ENCODE measurements around the gene CKMT2. TPM values are rescaled to one million over a fixed set of nuclear protein-coding genes. Genes with fewer than 3 reads are reported as not detected.

The CKMT2 gene
- total RNA-seq, 1 experiment from 2014 or later, result not detected

DNA sequence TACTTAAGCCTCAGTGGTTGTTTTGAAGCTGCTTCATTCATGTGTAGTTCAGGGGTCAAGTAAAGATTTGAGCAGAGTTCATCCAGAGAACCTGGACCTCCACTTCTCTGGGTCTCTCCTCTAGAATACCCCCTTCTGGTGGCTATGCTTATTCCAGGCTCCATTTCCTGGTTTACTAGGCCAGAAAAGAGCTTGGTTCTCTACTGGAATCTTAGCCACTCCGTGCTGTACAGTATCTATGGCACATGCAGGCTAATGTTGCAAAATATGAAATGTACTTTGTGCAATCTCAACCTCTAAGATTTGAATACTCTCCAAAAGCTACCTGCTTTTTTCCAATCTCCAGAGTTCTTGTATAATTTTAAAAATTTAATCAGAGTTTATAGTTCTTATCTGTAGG lies 50.9 kb downstream of the CKMT2 start:
- Histone ChIP-seq H3K36me3 (ENCODE audit: low read depth, low read length) (no peaks in the 10 kb centered on the region), H3K9me2 (replicated peaks; ENCODE audit: low read length) (no peaks in the 10 kb centered on the region), H3K27me3 (ENCODE audit: low read length) (no peaks in the 10 kb centered on the region), H3K4me1 (ENCODE audit: insufficient read depth, low read length) (no peaks in the 10 kb centered on the region), H2AFZ (ENCODE audit: low read length) (no peak overlapping the region), H3K27ac (ENCODE audit: low read length) (no peak overlapping the region), H3K79me2 (ENCODE audit: low read length) (peaks cover 7% of the 10 kb centered on the region; the same call in 1 of the 2 replicates), H4K20me1 (ENCODE audit: low read length) (no peaks in the 10 kb centered on the region), H3F3A (ENCODE audit: low read length, unreplicated experiment) (no peaks in the 10 kb centered on the region), H3K9me3 (ENCODE audit: low read length) (no peaks in the 10 kb centered on the region), H3K9ac (ENCODE audit: low read length) (no peak overlapping the region), H3K4me3 (ENCODE audit: low read length) (no peak overlapping the region), H3K4me2 (ENCODE audit: low read length) (no peak overlapping the region)
- CTCF ChIA-PET, result no interaction called here
- intact Hi-C loops (cut with micrococcal nuclease), result no loop called here
- POLR2A ChIA-PET (ENCODE audit: unreplicated experiment), result no interaction called here
- DNase-seq (no peak), ATAC-seq (no peak)
- no TSS peak for BruUV-seq (replicated peaks)
- TF ChIP-seq EZH2phosphoT487 (IDR thresholded peaks at IDR 0.05; ENCODE audit: borderline replicate concordance, low read length) (no peak), EZH2 (IDR thresholded peaks at IDR 0.05; ENCODE audit: low read length, unreplicated experiment) (no peak)
- TF ChIP-seq, protein P1, sequence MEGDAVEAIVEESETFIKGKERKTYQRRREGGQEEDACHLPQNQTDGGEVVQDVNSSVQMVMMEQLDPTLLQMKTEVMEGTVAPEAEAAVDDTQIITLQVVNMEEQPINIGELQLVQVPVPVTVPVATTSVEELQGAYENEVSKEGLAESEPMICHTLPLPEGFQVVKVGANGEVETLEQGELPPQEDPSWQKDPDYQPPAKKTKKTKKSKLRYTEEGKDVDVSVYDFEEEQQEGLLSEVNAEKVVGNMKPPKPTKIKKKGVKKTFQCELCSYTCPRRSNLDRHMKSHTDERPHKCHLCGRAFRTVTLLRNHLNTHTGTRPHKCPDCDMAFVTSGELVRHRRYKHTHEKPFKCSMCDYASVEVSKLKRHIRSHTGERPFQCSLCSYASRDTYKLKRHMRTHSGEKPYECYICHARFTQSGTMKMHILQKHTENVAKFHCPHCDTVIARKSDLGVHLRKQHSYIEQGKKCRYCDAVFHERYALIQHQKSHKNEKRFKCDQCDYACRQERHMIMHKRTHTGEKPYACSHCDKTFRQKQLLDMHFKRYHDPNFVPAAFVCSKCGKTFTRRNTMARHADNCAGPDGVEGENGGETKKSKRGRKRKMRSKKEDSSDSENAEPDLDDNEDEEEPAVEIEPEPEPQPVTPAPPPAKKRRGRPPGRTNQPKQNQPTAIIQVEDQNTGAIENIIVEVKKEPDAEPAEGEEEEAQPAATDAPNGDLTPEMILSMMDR (conservative IDR thresholded peaks at IDR 0.05; ENCODE audit: low read depth, low read length), result no peak

DNA sequence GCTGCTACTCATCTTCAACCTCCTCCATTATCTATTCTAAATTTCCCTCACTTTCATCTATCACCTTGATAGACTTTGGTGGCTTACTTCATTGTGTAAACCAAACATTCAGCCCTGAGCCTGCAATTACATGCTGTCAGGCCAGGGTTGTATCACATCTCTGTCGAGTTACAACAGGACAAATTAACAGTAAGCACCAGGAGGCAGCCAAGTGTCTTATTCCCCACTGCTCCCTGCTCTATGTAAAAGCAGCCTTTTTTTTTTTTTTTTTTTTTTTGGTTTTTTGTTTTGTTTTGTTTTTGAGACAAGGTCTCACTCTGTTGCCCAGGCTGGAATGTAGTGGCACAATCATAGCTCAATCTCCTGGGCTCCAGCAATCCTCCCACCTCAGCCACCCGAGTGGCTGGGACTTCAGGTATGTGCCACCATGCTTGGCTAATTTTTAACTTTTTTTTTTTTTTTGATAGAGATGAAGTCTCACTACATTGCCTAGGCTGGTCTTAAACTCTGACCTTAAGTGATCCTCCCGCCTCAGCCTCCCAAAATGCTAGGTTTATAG lies 53.0 kb downstream of the CKMT2 start:
- DNase-seq (no peak), ATAC-seq (no peak)
- Histone ChIP-seq H3F3A (ENCODE audit: low read length, unreplicated experiment) (no peaks in the 10 kb centered on the region), H3K36me3 (ENCODE audit: low read depth, low read length) (no peaks in the 10 kb centered on the region), H3K9ac (ENCODE audit: low read length) (no peak overlapping the region), H3K4me1 (ENCODE audit: insufficient read depth, low read length) (no peaks in the 10 kb centered on the region), H3K79me2 (ENCODE audit: low read length) (peaks cover 28% of the 10 kb centered on the region), H4K20me1 (ENCODE audit: low read length) (no peaks in the 10 kb centered on the region), H3K4me2 (ENCODE audit: low read length) (no peak overlapping the region), H3K27ac (ENCODE audit: low read length) (no peak overlapping the region), H2AFZ (ENCODE audit: low read length) (no peak overlapping the region), H3K9me3 (ENCODE audit: low read length) (no peaks in the 10 kb centered on the region), H3K9me2 (replicated peaks; ENCODE audit: low read length) (no peaks in the 10 kb centered on the region), H3K27me3 (ENCODE audit: low read length) (no peaks in the 10 kb centered on the region), H3K4me3 (ENCODE audit: low read length) (no peak overlapping the region)
- intact Hi-C loops (cut with micrococcal nuclease), result no loop called here
- CTCF ChIA-PET, result no interaction called here
- TF ChIP-seq EZH2phosphoT487 (IDR thresholded peaks at IDR 0.05; ENCODE audit: borderline replicate concordance, low read length), result no peak
- no peak for TF ChIP-seq EZH2 (IDR thresholded peaks at IDR 0.05; ENCODE audit: low read length, unreplicated experiment)
- TF ChIP-seq, protein P1 (conservative IDR thresholded peaks at IDR 0.05; ENCODE audit: low read depth, low read length), result no peak
- POLR2A ChIA-PET (ENCODE audit: unreplicated experiment), result no interaction called here
- no TSS peak for BruUV-seq (replicated peaks)

DNA sequence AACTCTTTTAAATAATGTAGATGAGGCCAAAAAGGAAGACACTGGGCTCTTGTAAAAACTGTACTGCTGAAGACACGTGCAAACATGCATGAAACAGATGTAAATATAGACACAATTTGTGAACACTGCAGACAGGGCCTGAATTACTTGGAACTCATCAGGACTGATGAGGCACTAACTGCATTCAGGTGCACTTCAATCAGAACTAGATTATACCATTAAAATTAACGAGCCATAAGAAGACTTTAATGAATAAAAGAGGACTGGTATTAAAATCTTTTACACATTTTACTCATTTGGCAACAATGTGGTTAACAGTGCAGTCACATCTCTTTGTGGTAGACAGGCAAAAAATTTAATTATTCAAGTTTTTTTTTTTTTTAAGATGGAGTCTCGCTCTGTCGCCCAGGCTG lies 54.9 kb downstream of the CKMT2 start:
- H3K36me3 ChIP-seq (ENCODE audit: low read depth, low read length), result peaks cover 7% of the 10 kb centered on the region; the same call in 1 of the 2 replicates
- DNase-seq (no peak), ATAC-seq (no peak)
- H3K27me3 ChIP-seq (ENCODE audit: low read length), result no peaks in the 10 kb centered on the region
- H4K20me1 ChIP-seq (ENCODE audit: low read length), result no peaks in the 10 kb centered on the region
- H3K9me3 ChIP-seq (ENCODE audit: low read length), result no peaks in the 10 kb centered on the region
- H3K9me2 ChIP-seq (replicated peaks; ENCODE audit: low read length), result no peaks in the 10 kb centered on the region
- CTCF ChIA-PET, result no interaction called here
- no peak overlapping the region for H3K4me2 ChIP-seq (ENCODE audit: low read length)
- H3K4me3 ChIP-seq (ENCODE audit: low read length), result no peak overlapping the region
- no TSS peak for BruUV-seq (replicated peaks)
- H2AFZ ChIP-seq (ENCODE audit: low read length), result no peak overlapping the region
- intact Hi-C loops (cut with micrococcal nuclease), result no loop called here
- H3K27ac ChIP-seq (ENCODE audit: low read length), result no peak overlapping the region
- peaks cover 46% of the 10 kb centered on the region for H3K79me2 ChIP-seq (ENCODE audit: low read length)
- no peak overlapping the region for H3K9ac ChIP-seq (ENCODE audit: low read length)
- no peaks in the 10 kb centered on the region for H3K4me1 ChIP-seq (ENCODE audit: insufficient read depth, low read length)
- TF ChIP-seq EZH2 (IDR thresholded peaks at IDR 0.05; ENCODE audit: low read length, unreplicated experiment) (no peak), EZH2phosphoT487 (IDR thresholded peaks at IDR 0.05; ENCODE audit: borderline replicate concordance, low read length) (no peak)
- TF ChIP-seq, protein P1 (conservative IDR thresholded peaks at IDR 0.05; ENCODE audit: low read depth, low read length), result no peak
- POLR2A ChIA-PET (ENCODE audit: unreplicated experiment), result no interaction called here
- no peaks in the 10 kb centered on the region for H3F3A ChIP-seq (ENCODE audit: low read length, unreplicated experiment)
